Hair follicle dermal papilla cell (primary cell): ENCODE data around the gene GPR31. TPM values are rescaled to one million over a fixed set of nuclear protein-coding genes. Genes with fewer than 3 reads are reported as not detected.

Experiments used
- total RNA-seq: library from RNA; depleted of rRNA; stranded (reverse); fragments of >200 nt; gene quantifications from 2 replicates; pipeline ENCODE4 v1.2.3, GENCODE V29; 2012

GPR31 gene, protein sequence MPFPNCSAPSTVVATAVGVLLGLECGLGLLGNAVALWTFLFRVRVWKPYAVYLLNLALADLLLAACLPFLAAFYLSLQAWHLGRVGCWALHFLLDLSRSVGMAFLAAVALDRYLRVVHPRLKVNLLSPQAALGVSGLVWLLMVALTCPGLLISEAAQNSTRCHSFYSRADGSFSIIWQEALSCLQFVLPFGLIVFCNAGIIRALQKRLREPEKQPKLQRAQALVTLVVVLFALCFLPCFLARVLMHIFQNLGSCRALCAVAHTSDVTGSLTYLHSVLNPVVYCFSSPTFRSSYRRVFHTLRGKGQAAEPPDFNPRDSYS
- not detected in 2 replicates for total RNA-seq

DNA sequence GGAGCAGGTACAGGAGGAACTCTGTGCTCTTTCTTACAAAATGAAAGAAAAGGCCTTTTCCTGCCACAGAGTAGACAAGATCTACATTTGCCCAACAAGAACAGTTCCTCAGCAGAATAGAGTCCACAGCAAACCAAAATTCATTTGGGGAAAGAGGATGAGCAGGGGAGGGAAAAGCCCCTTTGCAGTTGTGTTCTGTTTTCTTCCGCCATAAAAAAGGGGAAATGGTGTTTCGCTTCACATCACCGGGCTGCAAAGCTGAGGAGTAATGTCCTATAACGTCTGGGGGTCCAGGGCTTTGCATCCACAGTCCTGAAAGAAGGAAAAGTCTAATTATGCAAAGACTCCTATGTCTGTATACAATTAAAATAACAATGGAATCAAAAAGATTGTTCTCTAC, at the start of gene GPR31:
GPR31 (minus strand) TSS at position 118 of the 400 bp plus-strand sequence. CDS start 149 bp downstream, outside the sequence.

GRCh38 chr6:167122827-167123657, 34.7 kb downstream of the GPR31 start, which contains the start of gene CCR6:
TSS of gene CCR6 (plus strand) at chr6:167123096. CDS start at chr6:167136135, 13,039 bp downstream.

Other genes starting within 250 kb of the GPR31 start
- gene RNASET2, start 201.4 kb downstream of the GPR31 start, total RNA-seq, result 16.6 and 21.7 TPM in 2 replicates
- gene CEP43, start 158.6 kb downstream of the GPR31 start, total RNA-seq, result 12.6 and 13.3 TPM in 2 replicates
- not detected in 2 replicates for gene CCR6, start 34.9 kb downstream of the GPR31 start, total RNA-seq
- not detected in 2 replicates for gene UNC93A, start 133.3 kb upstream of the GPR31 start, total RNA-seq
- not detected in 2 replicates for gene TTLL2, start 167.1 kb upstream of the GPR31 start, total RNA-seq